Endodermal cell (in vitro differentiated cells): ENCODE results near the gene TNRC6B. TPM values are rescaled to one million over a fixed set of nuclear protein-coding genes. Genes with fewer than 3 reads are reported as not detected.

Experiments
- DNase-seq: peaks from one replicate; pipeline ENCODE4 v3.0.0-alpha.2; 2017
- H3K27ac ChIP-seq: 2 replicates; pipeline ENCODE4 v1.5.1; 2013; ENCODE audit warnings: mild to moderate bottlenecking, low read depth, low read length, moderate library complexity
- H3K27me3 ChIP-seq: 2 replicates; pipeline ENCODE4 v1.6.1; 2013; ENCODE audit warnings: mild to moderate bottlenecking, low read length, moderate library complexity; ENCODE audit not compliant: insufficient read depth, control insufficient read depth, poor library complexity, severe bottlenecking
- H3K36me3 ChIP-seq: 2 replicates; pipeline ENCODE4 v1.7.0; 2013; ENCODE audit warnings: mild to moderate bottlenecking, low read length, moderate library complexity; ENCODE audit not compliant: control insufficient read depth, insufficient read depth
- H3K4me1 ChIP-seq: one replicate; pipeline ENCODE4 v1.7.0; 2013; ENCODE audit warnings: low read length; ENCODE audit not compliant: control insufficient read depth, insufficient read depth
- H3K4me3 ChIP-seq: 2 replicates; pipeline ENCODE4 v1.5.1; 2013; ENCODE audit warnings: mild to moderate bottlenecking, low read length, moderate library complexity
- H3K9ac ChIP-seq: 2 replicates; pipeline ENCODE4 v1.6.1; 2013; ENCODE audit warnings: mild to moderate bottlenecking, low read length, moderate library complexity; ENCODE audit not compliant: poor library complexity, severe bottlenecking; ENCODE audit errors: extremely low read depth
- H3K9me3 ChIP-seq: 2 replicates; pipeline ENCODE4 v1.6.1; 2013; ENCODE audit warnings: mild to moderate bottlenecking, low read length, moderate library complexity; ENCODE audit not compliant: control insufficient read depth
- H3K27ac Mint-ChIP-seq: 2 replicates; pipeline ENCODE4 v1.8.0; 2020; ENCODE audit warnings: mixed read lengths
- H3K27me3 Mint-ChIP-seq: 2 replicates; pipeline ENCODE4 v1.8.0; 2021; ENCODE audit warnings: mild to moderate bottlenecking, mixed read lengths; ENCODE audit not compliant: insufficient read depth
- H3K36me3 Mint-ChIP-seq: 2 replicates; pipeline ENCODE4 v1.8.0; 2020; ENCODE audit warnings: low read depth, mixed read lengths
- H3K4me1 Mint-ChIP-seq: 2 replicates; pipeline ENCODE4 v1.8.0; 2020; ENCODE audit warnings: mixed read lengths
- H3K4me3 Mint-ChIP-seq: 2 replicates; pipeline ENCODE4 v1.8.0; 2020; ENCODE audit warnings: mild to moderate bottlenecking, moderate library complexity, mixed read lengths
- H3K9me3 Mint-ChIP-seq: 2 replicates; pipeline ENCODE4 v1.8.0; 2020; ENCODE audit warnings: mild to moderate bottlenecking, mixed read lengths
- CTCF ChIP-seq: fragments of 200-600 bp; sonication (generic); conservative IDR thresholded peaks from 2 replicates; pipeline ENCODE4 v1.5.0; 2021; ENCODE audit warnings: antibody characterized with exemption, mild to moderate bottlenecking
- WGBS, 2 experiments: methylation state at CpG; one replicate each; pipeline versions ENCODE4 v1.1.5 to v1.1.7; 2013; ENCODE audit warnings: missing lambda C conversion rate in 2 of 2, mixed read lengths in 1 of 2; ENCODE audit not compliant: insufficient coverage in 1 of 2, insufficient read length in 1 of 2; 5-methylcytosine and 5-hydroxymethylcytosine counted together
- total RNA-seq, 2 donors: library from RNA; stranded (reverse); fragmentation: NEBNext Ultra II Directional in 1 of 2; extraction: Animal tissue kit (Norgen Biotek cat#: 25700) in 1 of 2; gene quantifications; 2 replicates in 1 of 2; 3 replicates in 1 of 2; pipeline ENCODE4 v1.2.1, GENCODE V29; 2021

The TNRC6B gene
- total RNA-seq, 2 donors from 2014 or later, result 57.5 to 62.5 TPM

GRCh38 chr22:40279017-40279416, 101.3 kb downstream of the TNRC6B start:
- TF ChIP-seq CTCF, result no peak
- Histone ChIP-seq H3K36me3 (peaks cover 73% of the 10 kb centered on the region), H3K27ac (no peak overlapping the region), H3K9me3 (no peaks in the 10 kb centered on the region), H3K27me3 (no peaks in the 10 kb centered on the region), H3K4me1 (no peaks in the 10 kb centered on the region), H3K9ac (no peak overlapping the region), H3K4me3 (no peak overlapping the region)
- 91 to 93% methylated on average over 3 to 4 of the region's 4 CpGs for WGBS, 2 experiments
- H3K36me3 Mint-ChIP-seq, result peaks cover 63% of the 10 kb centered on the region
- H3K27ac Mint-ChIP-seq, result no peak overlapping the region
- no peaks in the 10 kb centered on the region for H3K27me3 Mint-ChIP-seq
- no peaks in the 10 kb centered on the region for H3K4me1 Mint-ChIP-seq
- no peak overlapping the region for H3K4me3 Mint-ChIP-seq
- no peaks in the 10 kb centered on the region for H3K9me3 Mint-ChIP-seq
- DNase-seq, result no peak

- Histone ChIP-seq H3K27ac (no peak overlapping the region), H3K4me3 (no peak overlapping the region), H3K27me3 (no peaks in the 10 kb centered on the region), H3K9me3 (no peaks in the 10 kb centered on the region), H3K4me1 (peaks cover 3% of the 10 kb centered on the region), H3K9ac (no peak overlapping the region), H3K36me3 (peaks cover 74% of the 10 kb centered on the region)
- H3K4me3 Mint-ChIP-seq, result no peak overlapping the region
- no peaks in the 10 kb centered on the region for H3K4me1 Mint-ChIP-seq
- H3K36me3 Mint-ChIP-seq, result peaks cover 63% of the 10 kb centered on the region
- no peak for DNase-seq
- WGBS, 2 experiments, result 93 to 99% methylated on average over 2 of the region's 2 CpGs
- no peaks in the 10 kb centered on the region for H3K9me3 Mint-ChIP-seq
- H3K27me3 Mint-ChIP-seq, result no peaks in the 10 kb centered on the region
- no peak overlapping the region for H3K27ac Mint-ChIP-seq
- no peak for TF ChIP-seq CTCF
Observed at GRCh38 chr22:40281717-40282116, 104.0 kb downstream of the TNRC6B start.

- 93% methylated on average over 4 to 7 of the region's 7 CpGs for WGBS, 2 experiments
- H3K9me3 ChIP-seq, result no peaks in the 10 kb centered on the region
- Mint-ChIP-seq H3K36me3 (peaks cover 59% of the 10 kb centered on the region), H3K27me3 (no peaks in the 10 kb centered on the region), H3K27ac (no peak overlapping the region), H3K4me3 (no peak overlapping the region), H3K9me3 (no peaks in the 10 kb centered on the region), H3K4me1 (no peaks in the 10 kb centered on the region)
- peaks cover 72% of the 10 kb centered on the region for H3K36me3 ChIP-seq
- no peak overlapping the region for H3K9ac ChIP-seq
- peaks cover 3% of the 10 kb centered on the region for H3K4me1 ChIP-seq
- H3K27ac ChIP-seq, result no peak overlapping the region
- H3K27me3 ChIP-seq, result no peaks in the 10 kb centered on the region
- DNase-seq, result no peak
- TF ChIP-seq CTCF, result no peak
- no peak overlapping the region for H3K4me3 ChIP-seq
Observed at GRCh38 chr22:40285513-40285912, 107.8 kb downstream of the TNRC6B start.
